ENCODE measurements around the gene INO80.

Gene INO80

DNA sequence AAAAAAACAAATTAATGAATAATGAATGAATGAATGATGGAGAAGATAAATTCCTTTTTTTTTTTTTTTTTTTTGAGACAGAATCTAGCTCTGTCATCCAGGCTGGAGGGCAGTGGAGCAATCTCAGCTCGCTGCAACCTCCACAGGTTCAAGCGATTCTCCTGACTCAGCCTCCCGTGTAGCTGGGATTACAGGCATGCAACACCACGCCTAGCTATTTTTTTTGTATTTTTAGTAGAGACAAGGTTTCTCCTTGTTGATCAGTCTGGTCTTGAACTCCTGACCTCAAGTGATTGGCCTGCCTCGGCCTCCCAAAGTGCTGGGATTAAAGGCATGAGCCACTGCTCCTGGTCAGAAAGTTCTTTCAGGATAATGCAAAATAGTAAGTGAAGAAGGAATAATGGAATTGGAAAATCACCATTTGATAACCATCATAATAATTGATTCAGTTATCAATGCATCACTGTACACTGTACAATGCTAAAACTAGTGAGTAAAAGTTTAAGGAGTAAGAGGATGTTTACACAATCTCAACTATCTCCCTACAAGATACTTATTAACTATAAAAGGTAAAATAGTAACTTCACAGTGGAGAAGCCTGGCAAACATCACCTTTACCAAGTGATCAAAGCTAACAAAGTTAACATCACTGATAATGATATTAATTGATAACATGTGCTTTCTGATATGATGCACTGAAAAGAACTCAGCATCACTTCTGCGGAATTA, 12.3 kb upstream of the INO80 start:
- no peak for DNase-seq (ENCODE audit: low read depth)
- no peak overlapping the region for H3K4me3 ChIP-seq (ENCODE audit: low read depth, low read length)
- TF ChIP-seq, protein P1, sequence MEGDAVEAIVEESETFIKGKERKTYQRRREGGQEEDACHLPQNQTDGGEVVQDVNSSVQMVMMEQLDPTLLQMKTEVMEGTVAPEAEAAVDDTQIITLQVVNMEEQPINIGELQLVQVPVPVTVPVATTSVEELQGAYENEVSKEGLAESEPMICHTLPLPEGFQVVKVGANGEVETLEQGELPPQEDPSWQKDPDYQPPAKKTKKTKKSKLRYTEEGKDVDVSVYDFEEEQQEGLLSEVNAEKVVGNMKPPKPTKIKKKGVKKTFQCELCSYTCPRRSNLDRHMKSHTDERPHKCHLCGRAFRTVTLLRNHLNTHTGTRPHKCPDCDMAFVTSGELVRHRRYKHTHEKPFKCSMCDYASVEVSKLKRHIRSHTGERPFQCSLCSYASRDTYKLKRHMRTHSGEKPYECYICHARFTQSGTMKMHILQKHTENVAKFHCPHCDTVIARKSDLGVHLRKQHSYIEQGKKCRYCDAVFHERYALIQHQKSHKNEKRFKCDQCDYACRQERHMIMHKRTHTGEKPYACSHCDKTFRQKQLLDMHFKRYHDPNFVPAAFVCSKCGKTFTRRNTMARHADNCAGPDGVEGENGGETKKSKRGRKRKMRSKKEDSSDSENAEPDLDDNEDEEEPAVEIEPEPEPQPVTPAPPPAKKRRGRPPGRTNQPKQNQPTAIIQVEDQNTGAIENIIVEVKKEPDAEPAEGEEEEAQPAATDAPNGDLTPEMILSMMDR (IDR thresholded peaks at IDR 0.05; ENCODE audit: low read depth, low read length, missing control alignments), result no peak
- in situ Hi-C loops (cut with HindIII; ENCODE audit: low sequenced_read_pairs), result no loop called here

- TF ChIP-seq, protein P1 (IDR thresholded peaks at IDR 0.05; ENCODE audit: low read depth, low read length, missing control alignments), result no peak
- H3K4me3 ChIP-seq (ENCODE audit: low read depth, low read length), result no peak overlapping the region
- in situ Hi-C loops (cut with HindIII; ENCODE audit: low sequenced_read_pairs), result no loop called here
- no peak for DNase-seq (ENCODE audit: low read depth)
Measured at GRCh38 chr15:41125931-41126642, 10.0 kb upstream of the INO80 start.

DNA sequence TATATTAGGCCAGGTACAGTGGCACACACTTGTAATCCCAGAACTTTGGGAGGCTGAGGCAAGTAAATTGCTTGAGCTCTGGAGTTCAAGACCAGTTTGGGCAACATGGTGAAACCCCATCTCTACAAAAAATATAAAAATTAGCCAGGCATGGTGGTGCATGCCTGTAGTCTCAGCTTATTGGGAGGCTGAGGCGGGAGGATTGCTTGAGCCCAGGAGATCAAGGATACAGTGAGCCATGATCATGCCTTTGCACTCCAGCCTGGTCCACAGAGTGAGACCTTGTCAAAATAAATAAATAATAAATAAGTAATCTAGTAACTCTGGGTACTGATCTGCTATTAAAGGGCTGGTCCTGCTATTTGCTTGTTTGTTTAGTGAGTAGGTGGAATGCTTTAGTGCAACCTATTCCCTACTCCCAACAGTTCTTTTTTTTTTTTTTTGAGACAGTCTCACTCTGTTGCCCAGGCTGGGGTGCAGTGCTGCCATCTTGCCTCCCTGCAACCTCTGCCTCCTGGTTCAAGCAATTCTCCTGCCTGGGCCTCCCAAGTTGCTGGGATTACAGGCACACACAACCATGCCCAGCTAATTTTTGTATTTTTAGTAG, 9.1 kb upstream of the INO80 start:
- no peak for DNase-seq (ENCODE audit: low read depth)
- in situ Hi-C loops (cut with HindIII; ENCODE audit: low sequenced_read_pairs), result no loop called here
- H3K4me3 ChIP-seq (ENCODE audit: low read depth, low read length), result no peak overlapping the region
- TF ChIP-seq, protein P1 (IDR thresholded peaks at IDR 0.05; ENCODE audit: low read depth, low read length, missing control alignments), result no peak

DNA sequence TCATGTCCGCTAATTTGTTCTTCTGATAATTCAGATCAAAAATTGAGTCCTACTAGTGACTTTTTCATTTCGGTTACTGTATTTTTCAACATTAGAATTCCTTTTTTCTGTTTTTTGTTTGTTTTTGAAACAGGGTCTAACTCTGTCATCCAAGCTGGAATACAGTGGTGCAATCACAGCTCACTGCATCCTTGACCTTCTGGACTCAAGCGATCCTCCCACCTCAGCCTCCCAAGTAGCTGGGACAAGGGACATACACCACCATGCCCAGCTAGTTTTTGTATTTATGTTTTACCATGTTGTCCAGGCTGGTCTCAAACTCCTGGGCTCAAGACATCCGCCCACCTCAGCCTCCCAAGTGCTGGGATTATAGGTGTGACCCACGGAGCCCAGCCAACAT, 8.0 kb upstream of the INO80 start:
- TF ChIP-seq, protein P1 (IDR thresholded peaks at IDR 0.05; ENCODE audit: low read depth, low read length, missing control alignments), result no peak
- DNase-seq (ENCODE audit: low read depth), result no peak
- in situ Hi-C loops (cut with HindIII; ENCODE audit: low sequenced_read_pairs), result no loop called here
- no peak overlapping the region for H3K4me3 ChIP-seq (ENCODE audit: low read depth, low read length)

- no peak overlapping the region for H3K4me3 ChIP-seq (ENCODE audit: low read depth, low read length)
- DNase-seq (ENCODE audit: low read depth), result no peak
- TF ChIP-seq, protein P1 (IDR thresholded peaks at IDR 0.05; ENCODE audit: low read depth, low read length, missing control alignments), result no peak
- in situ Hi-C loops (cut with HindIII; ENCODE audit: low sequenced_read_pairs), result no loop called here
Measured at GRCh38 chr15:41122849-41123248, 6.8 kb upstream of the INO80 start.

GRCh38 chr15:41121951-41122350, 5.9 kb upstream of the INO80 start:
- TF ChIP-seq, protein P1 (IDR thresholded peaks at IDR 0.05; ENCODE audit: low read depth, low read length, missing control alignments), result no peak
- H3K4me3 ChIP-seq (ENCODE audit: low read depth, low read length), result no peak overlapping the region
- in situ Hi-C loops (cut with HindIII; ENCODE audit: low sequenced_read_pairs), result no loop called here
- no peak for DNase-seq (ENCODE audit: low read depth)

All from astrocyte of the cerebellum (primary cell).